NCI-H460 (cell line): ENCODE results near the gene NCF2. TPM values are rescaled to one million over a fixed set of nuclear protein-coding genes. Genes with fewer than 3 reads are reported as not detected.
"Not testable (repeated sequence)": the region's sequence is repeated elsewhere in the genome, so short reads cannot be mapped to it uniquely, and the experiment has no call there.

Experiments used
- DNase-seq: peaks from one replicate; pipeline ENCODE4 v3.0.0-alpha.2; 2016; ENCODE audit warnings: low read depth; ENCODE audit errors: extremely low read depth
- total RNA-seq: library from RNA; depleted of rRNA; stranded (reverse); fragments of >200 nt; shearing (Covaris generic); gene quantifications from 2 replicates; pipeline ENCODE4 v1.2.3, GENCODE V29; 2014

Gene NCF2
- total RNA-seq, 1 experiment from 2014 or later, result 0.17 TPM

- DNase-seq, result not testable (repeated sequence)
These were observed 27.9 kb upstream of the NCF2 start for GRCh38 chr1:183618202-183618601.

GRCh38 chr1:183612975-183613374, 22.7 kb upstream of the NCF2 start:
- DNase-seq, result not testable (repeated sequence)

- DNase-seq, result no peak
These were observed 22.1 kb upstream of the NCF2 start for GRCh38 chr1:183612407-183612806.

- DNase-seq, result no peak
These were observed 20.8 kb upstream of the NCF2 start for GRCh38 chr1:183611021-183611420.

GRCh38 chr1:183609759-183610452, 19.6 kb upstream of the NCF2 start:
- no peak for DNase-seq

GRCh38 chr1:183609313-183609712, 19.1 kb upstream of the NCF2 start:
- peak; percentile 83 for DNase-seq

GRCh38 chr1:183607322-183607980, 17.2 kb upstream of the NCF2 start:
- DNase-seq, result no peak

- no peak for DNase-seq
These were observed 15.6 kb upstream of the NCF2 start for GRCh38 chr1:183605904-183606303.

GRCh38 chr1:183604815-183605214, 14.6 kb upstream of the NCF2 start:
- no peak for DNase-seq

GRCh38 chr1:183604038-183604808, 14.0 kb upstream of the NCF2 start:
- no peak for DNase-seq

GRCh38 chr1:183602510-183602909, 12.3 kb upstream of the NCF2 start:
- no peak for DNase-seq

GRCh38 chr1:183600634-183601033, 10.4 kb upstream of the NCF2 start:
- no peak for DNase-seq

GRCh38 chr1:183600136-183600535, 9.9 kb upstream of the NCF2 start:
- peak; percentile 67 for DNase-seq

GRCh38 chr1:183598386-183598785, 8.1 kb upstream of the NCF2 start:
- no peak for DNase-seq

- DNase-seq, result no peak
These were observed 7.5 kb upstream of the NCF2 start for GRCh38 chr1:183597656-183598347.

GRCh38 chr1:183596500-183596899, 6.2 kb upstream of the NCF2 start:
- DNase-seq, result no peak

GRCh38 chr1:183595537-183595936, 5.3 kb upstream of the NCF2 start:
- DNase-seq, result no peak

GRCh38 chr1:183593356-183593755, 3.1 kb upstream of the NCF2 start:
- no peak for DNase-seq

GRCh38 chr1:183592733-183593132, 2.5 kb upstream of the NCF2 start:
- DNase-seq, result no peak

GRCh38 chr1:183589874-183590243, 400 bp downstream of the NCF2 start:
- DNase-seq, result no peak

GRCh38 chr1:183589384-183589783, 875 bp downstream of the NCF2 start:
- DNase-seq, result no peak
